ENCODE measurements around the gene ROCK2. TPM values are rescaled to one million over a fixed set of nuclear protein-coding genes. Genes with fewer than 3 reads are reported as not detected.

ROCK2 gene
- total and polyA plus RNA-seq, 2 of the 13 experiments (the other 11 are each of a cell fraction or from before 2014, with no cell fraction given) = 38.1 to 119 TPM

DNA sequence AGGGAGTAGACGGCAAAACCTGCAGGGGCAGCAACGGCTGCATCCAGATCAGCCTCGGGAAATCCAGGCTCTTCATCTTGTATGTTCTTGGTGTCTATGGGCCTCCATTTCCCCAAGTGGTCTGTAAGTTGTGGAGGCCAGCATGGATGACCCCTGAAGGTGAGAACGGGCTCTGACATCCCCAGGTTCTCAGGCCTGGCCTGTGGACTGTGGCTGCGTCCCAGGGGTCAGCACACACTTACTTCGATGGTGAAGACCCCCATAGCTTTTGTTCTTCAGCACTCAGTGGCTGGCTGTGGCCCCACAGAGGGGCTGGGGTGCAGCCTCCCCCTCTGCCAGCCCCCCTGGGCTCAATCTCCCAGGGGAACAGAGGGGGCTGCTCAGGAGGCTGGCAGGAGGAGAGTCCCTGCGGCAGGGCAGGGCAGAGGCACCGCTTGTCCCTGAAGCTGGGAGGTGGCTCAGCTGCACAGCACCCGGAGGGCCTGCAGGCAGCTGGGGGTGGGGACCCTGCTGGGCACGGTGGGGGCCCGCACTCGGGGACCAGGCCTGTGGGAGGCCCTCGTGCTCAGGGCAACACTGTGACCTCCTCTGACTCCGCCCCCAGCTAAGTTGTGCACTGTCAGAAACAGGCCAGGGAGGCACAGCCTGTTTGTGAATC is 185.4 kb downstream of the ROCK2 start (continued):
- TF ChIP-seq, protein P1, sequence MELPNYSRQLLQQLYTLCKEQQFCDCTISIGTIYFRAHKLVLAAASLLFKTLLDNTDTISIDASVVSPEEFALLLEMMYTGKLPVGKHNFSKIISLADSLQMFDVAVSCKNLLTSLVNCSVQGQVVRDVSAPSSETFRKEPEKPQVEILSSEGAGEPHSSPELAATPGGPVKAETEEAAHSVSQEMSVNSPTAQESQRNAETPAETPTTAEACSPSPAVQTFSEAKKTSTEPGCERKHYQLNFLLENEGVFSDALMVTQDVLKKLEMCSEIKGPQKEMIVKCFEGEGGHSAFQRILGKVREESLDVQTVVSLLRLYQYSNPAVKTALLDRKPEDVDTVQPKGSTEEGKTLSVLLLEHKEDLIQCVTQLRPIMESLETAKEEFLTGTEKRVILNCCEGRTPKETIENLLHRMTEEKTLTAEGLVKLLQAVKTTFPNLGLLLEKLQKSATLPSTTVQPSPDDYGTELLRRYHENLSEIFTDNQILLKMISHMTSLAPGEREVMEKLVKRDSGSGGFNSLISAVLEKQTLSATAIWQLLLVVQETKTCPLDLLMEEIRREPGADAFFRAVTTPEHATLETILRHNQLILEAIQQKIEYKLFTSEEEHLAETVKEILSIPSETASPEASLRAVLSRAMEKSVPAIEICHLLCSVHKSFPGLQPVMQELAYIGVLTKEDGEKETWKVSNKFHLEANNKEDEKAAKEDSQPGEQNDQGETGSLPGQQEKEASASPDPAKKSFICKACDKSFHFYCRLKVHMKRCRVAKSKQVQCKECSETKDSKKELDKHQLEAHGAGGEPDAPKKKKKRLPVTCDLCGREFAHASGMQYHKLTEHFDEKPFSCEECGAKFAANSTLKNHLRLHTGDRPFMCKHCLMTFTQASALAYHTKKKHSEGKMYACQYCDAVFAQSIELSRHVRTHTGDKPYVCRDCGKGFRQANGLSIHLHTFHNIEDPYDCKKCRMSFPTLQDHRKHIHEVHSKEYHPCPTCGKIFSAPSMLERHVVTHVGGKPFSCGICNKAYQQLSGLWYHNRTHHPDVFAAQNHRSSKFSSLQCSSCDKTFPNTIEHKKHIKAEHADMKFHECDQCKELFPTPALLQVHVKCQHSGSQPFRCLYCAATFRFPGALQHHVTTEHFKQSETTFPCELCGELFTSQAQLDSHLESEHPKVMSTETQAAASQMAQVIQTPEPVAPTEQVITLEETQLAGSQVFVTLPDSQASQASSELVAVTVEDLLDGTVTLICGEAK (IDR thresholded peaks at IDR 0.05) = no peak
- TF ChIP-seq, protein P1 (CRISPR knock-in tag; IDR thresholded peaks at IDR 0.05) = no peak
- TF ChIP-seq, protein P2, sequence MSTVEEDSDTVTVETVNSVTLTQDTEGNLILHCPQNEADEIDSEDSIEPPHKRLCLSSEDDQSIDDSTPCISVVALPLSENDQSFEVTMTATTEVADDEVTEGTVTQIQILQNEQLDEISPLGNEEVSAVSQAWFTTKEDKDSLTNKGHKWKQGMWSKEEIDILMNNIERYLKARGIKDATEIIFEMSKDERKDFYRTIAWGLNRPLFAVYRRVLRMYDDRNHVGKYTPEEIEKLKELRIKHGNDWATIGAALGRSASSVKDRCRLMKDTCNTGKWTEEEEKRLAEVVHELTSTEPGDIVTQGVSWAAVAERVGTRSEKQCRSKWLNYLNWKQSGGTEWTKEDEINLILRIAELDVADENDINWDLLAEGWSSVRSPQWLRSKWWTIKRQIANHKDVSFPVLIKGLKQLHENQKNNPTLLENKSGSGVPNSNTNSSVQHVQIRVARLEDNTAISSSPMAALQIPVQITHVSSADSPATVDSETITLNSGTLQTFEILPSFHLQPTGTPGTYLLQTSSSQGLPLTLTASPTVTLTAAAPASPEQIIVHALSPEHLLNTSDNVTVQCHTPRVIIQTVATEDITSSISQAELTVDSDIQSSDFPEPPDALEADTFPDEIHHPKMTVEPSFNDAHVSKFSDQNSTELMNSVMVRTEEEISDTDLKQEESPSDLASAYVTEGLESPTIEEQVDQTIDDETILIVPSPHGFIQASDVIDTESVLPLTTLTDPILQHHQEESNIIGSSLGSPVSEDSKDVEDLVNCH (CRISPR knock-in tag; IDR thresholded peaks at IDR 0.05) = no peak
- TF ChIP-seq, protein P3, sequence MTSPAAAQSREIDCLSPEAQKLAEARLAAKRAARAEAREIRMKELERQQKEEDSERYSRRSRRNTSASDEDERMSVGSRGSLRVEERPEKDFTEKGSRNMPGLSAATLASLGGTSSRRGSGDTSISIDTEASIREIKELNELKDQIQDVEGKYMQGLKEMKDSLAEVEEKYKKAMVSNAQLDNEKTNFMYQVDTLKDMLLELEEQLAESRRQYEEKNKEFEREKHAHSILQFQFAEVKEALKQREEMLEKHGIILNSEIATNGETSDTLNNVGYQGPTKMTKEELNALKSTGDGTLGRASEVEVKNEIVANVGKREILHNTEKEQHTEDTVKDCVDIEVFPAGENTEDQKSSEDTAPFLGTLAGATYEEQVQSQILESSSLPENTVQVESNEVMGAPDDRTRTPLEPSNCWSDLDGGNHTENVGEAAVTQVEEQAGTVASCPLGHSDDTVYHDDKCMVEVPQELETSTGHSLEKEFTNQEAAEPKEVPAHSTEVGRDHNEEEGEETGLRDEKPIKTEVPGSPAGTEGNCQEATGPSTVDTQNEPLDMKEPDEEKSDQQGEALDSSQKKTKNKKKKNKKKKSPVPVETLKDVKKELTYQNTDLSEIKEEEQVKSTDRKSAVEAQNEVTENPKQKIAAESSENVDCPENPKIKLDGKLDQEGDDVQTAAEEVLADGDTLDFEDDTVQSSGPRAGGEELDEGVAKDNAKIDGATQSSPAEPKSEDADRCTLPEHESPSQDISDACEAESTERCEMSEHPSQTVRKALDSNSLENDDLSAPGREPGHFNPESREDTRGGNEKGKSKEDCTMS (CRISPR knock-in tag; conservative IDR thresholded peaks at IDR 0.05) = no peak
- TF ChIP-seq SRSF9 (IDR thresholded peaks at IDR 0.05; ENCODE audit: borderline replicate concordance, insufficient read depth, low read depth, low read length, poor library complexity, severe bottlenecking) = no peak
- TF ChIP-seq PITX1 (CRISPR knock-in tag; IDR thresholded peaks at IDR 0.05) = no peak
- no peak for TF ChIP-seq KLF13 (CRISPR knock-in tag; IDR thresholded peaks at IDR 0.05)
- TF ChIP-seq FOSL2 (CRISPR knock-in tag; IDR thresholded peaks at IDR 0.05) = no peak
- TF ChIP-seq, protein P4, sequence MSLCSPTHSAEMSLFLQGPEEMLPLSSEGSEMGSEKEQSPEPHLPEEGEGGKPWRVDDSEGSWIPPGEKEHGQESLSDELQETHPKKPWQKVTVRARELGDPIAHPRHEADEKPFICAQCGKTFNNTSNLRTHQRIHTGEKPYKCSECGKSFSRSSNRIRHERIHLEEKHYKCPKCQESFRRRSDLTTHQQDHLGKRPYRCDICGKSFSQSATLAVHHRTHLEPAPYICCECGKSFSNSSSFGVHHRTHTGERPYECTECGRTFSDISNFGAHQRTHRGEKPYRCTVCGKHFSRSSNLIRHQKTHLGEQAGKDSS (CRISPR knock-in tag; IDR thresholded peaks at IDR 0.05; ENCODE audit: borderline replicate concordance, low read depth) = no peak
- TF ChIP-seq ZFY (CRISPR knock-in tag; IDR thresholded peaks at IDR 0.05) = peak; percentile 47
- TF ChIP-seq RAD51 (IDR thresholded peaks at IDR 0.05; ENCODE audit: borderline replicate concordance) = no peak
- no peak for TF ChIP-seq TCF7 (IDR thresholded peaks at IDR 0.05; ENCODE audit: low read depth)
- TF ChIP-seq MAFF (IDR thresholded peaks at IDR 0.05; ENCODE audit: low read depth, low read length) = no peak
- no peak for TF ChIP-seq ARID2 (CRISPR knock-in tag; IDR thresholded peaks at IDR 0.05; ENCODE audit: borderline replicate concordance)
- TF ChIP-seq HCFC1 (IDR thresholded peaks at IDR 0.05; ENCODE audit: low read depth, low read length) = no peak

Measured in HepG2 (cell line).